Uterus (tissue), 4 donors: Measurements from ENCODE around the gene DUOX1. TPM values are rescaled to one million over a fixed set of nuclear protein-coding genes. Genes with fewer than 3 reads are reported as not detected.

Source experiments
- DNase-seq, 2 donors: peaks; one replicate each; pipeline ENCODE4 v3.0.0-alpha.2; 2019 to 2020
- H3K27ac ChIP-seq, 2 donors: fragments of 200-600 bp; sonication (generic); 1 replicate in 1 of 2; 2 replicates in 1 of 2; pipeline ENCODE4 v1.5.1; 2016 to 2018
- H3K27me3 ChIP-seq, 2 donors: fragments of 200-600 bp; sonication (generic); one replicate each; pipeline ENCODE4 v1.5.1; 2018 to 2019; ENCODE audit warnings: control low read depth in 1 of 2
- H3K36me3 ChIP-seq, 2 donors: fragments of 200-600 bp; sonication (generic); one replicate each; pipeline ENCODE4 v1.5.1; 2019; ENCODE audit warnings: control low read depth in 1 of 2
- H3K4me1 ChIP-seq, 2 donors: fragments of 200-600 bp; sonication (generic); one replicate each; pipeline ENCODE4 v1.5.1; 2018 to 2019; ENCODE audit warnings: control low read depth in 1 of 2
- H3K4me3 ChIP-seq, 2 donors: fragments of 200-600 bp; sonication (generic); 1 replicate in 1 of 2; 2 replicates in 1 of 2; pipeline ENCODE4 v1.5.1; 2018 to 2019; ENCODE audit warnings: mild to moderate bottlenecking in 1 of 2
- H3K9me3 ChIP-seq, 2 donors: fragments of 200-600 bp; sonication (generic); one replicate each; pipeline ENCODE4 v1.5.1; 2019; ENCODE audit warnings: control low read depth in 1 of 2
- POLR2A ChIP-seq, 2 donors: fragments of 450-650 bp; IDR thresholded peaks; one replicate each; pipeline ENCODE4 v1.6.1; 2016; ENCODE audit warnings: antibody characterized with exemption in 2 of 2, mild to moderate bottlenecking in 1 of 2, moderate library complexity in 1 of 2
- intact Hi-C: fragments of 100-400 bp; cut with DNase I; formaldehyde crosslinking; loops from one replicate; pipeline ENCODE4 v1.15.1; 2023; ENCODE audit warnings: low total_unique reads
- total RNA-seq, 4 donors: library from RNA; depleted of rRNA in 3 of 4; stranded (reverse); fragments of >200 nt in 3 of 4; gene quantifications; one replicate each; pipeline versions ENCODE4 v1.1.0 to v1.2.4, GENCODE V29; 2014 to 2023
- TF ChIP-seq, protein P1 (sequence below), 4 experiments: fragments of 200-600 bp in 2 of 4; fragments of 450-650 bp in 2 of 4; sonication (generic) in 2 of 4; IDR thresholded peaks; one replicate each; pipeline ENCODE4 v1.5.1; 2016 to 2019; ENCODE audit warnings: antibody characterized with exemption in 4 of 4, mild to moderate bottlenecking in 2 of 4, moderate library complexity in 1 of 4
- donor health status: DM: yes; HTN: yes; CAD: no.

DUOX1 gene
- total RNA-seq, 4 donors from 2014 or later, result 0.24 to 1.3 (median 0.26) TPM; not detected in 1

GRCh38 chr15:45143946-45144345 lies 14.2 kb downstream of the DUOX1 start:
- H3K9me3 ChIP-seq, result no peaks in the 10 kb centered on the region
- H3K4me3 ChIP-seq, result no peak overlapping the region
- no peaks in the 10 kb centered on the region for H3K27me3 ChIP-seq
- no peak overlapping the region for H3K27ac ChIP-seq
- no peaks in the 10 kb centered on the region for H3K4me1 ChIP-seq
- no peak for DNase-seq
- TF ChIP-seq, protein P1, sequence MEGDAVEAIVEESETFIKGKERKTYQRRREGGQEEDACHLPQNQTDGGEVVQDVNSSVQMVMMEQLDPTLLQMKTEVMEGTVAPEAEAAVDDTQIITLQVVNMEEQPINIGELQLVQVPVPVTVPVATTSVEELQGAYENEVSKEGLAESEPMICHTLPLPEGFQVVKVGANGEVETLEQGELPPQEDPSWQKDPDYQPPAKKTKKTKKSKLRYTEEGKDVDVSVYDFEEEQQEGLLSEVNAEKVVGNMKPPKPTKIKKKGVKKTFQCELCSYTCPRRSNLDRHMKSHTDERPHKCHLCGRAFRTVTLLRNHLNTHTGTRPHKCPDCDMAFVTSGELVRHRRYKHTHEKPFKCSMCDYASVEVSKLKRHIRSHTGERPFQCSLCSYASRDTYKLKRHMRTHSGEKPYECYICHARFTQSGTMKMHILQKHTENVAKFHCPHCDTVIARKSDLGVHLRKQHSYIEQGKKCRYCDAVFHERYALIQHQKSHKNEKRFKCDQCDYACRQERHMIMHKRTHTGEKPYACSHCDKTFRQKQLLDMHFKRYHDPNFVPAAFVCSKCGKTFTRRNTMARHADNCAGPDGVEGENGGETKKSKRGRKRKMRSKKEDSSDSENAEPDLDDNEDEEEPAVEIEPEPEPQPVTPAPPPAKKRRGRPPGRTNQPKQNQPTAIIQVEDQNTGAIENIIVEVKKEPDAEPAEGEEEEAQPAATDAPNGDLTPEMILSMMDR (IDR thresholded peaks at IDR 0.05), result no peak
- no peak for TF ChIP-seq POLR2A (IDR thresholded peaks at IDR 0.05)
- no peaks in the 10 kb centered on the region for H3K36me3 ChIP-seq
- intact Hi-C loops, result no loop called here

DNA sequence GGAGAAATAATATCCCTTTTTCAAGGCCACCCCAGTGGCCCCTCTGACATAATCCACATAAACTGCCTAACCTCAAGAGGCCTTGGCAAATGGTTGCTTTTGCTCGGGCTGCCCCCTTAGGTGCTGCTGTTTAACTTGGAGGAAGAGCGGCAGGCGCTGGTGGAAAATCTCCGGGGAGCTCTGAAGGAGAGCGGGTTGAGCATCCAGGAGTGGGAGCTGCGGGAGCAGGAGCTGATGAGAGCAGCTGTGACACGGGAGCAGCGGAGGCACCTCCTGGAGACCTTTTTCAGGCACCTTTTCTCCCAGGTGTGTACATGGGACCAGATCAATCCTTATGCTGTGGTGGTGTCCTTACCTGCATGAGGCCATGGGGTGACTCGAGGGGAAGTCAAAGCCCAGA lies 15.0 kb downstream of the DUOX1 start:
- no peaks in the 10 kb centered on the region for H3K4me1 ChIP-seq
- no peaks in the 10 kb centered on the region for H3K9me3 ChIP-seq
- no peaks in the 10 kb centered on the region for H3K27me3 ChIP-seq
- intact Hi-C loops, result no loop called here
- H3K4me3 ChIP-seq, result no peak overlapping the region
- no peak for DNase-seq
- H3K36me3 ChIP-seq, result no peaks in the 10 kb centered on the region
- no peak overlapping the region for H3K27ac ChIP-seq
- TF ChIP-seq, protein P1 (IDR thresholded peaks at IDR 0.05), result no peak
- no peak for TF ChIP-seq POLR2A (IDR thresholded peaks at IDR 0.05)

DNA sequence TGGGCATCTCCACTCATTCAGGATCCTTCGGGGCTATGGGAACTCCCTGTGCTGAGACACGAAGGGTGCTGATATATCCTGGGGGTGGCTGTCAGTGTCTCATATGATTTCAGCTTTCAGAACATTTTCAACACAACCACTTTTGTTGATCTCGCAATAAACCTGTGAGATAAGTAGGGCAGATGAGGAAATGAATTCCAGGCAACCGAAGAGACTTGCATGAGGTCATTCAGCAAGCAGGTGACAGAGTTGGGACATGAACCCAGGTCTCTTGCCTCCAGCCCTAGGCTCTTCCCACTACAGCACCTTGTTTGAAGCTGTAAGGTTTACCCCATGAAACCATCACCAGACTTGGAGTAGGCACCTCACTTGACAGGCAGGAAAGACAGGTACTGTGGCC lies 16.6 kb downstream of the DUOX1 start:
- H3K27ac ChIP-seq, result no peak overlapping the region
- no peaks in the 10 kb centered on the region for H3K4me1 ChIP-seq
- intact Hi-C loops, result no loop called here
- no peak for DNase-seq
- no peaks in the 10 kb centered on the region for H3K36me3 ChIP-seq
- H3K9me3 ChIP-seq, result no peaks in the 10 kb centered on the region
- no peak for TF ChIP-seq POLR2A (IDR thresholded peaks at IDR 0.05)
- TF ChIP-seq, protein P1 (IDR thresholded peaks at IDR 0.05), result no peak
- H3K27me3 ChIP-seq, result no peaks in the 10 kb centered on the region
- no peak overlapping the region for H3K4me3 ChIP-seq

DNA sequence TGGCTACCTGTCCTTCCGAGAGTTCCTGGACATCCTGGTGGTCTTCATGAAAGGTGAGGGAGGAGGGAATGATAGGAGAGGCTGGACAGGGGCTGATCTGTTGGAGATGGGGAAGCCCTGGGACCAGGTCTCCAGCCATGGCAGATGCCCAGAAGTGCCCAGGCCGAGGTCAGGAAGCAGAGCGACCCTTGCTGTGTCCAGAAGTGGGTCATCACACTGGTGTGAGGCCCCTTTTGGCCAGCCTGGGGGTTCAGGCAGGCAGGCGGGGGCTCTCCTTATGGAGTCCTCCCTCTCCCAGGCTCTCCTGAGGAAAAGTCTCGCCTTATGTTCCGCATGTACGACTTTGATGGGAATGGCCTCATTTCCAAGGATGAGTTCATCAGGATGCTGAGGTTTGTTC lies 17.8 kb downstream of the DUOX1 start:
- Histone ChIP-seq H3K27me3 (no peaks in the 10 kb centered on the region), H3K27ac (no peak overlapping the region), H3K36me3 (no peaks in the 10 kb centered on the region), H3K4me1 (no peaks in the 10 kb centered on the region), H3K4me3 (no peak overlapping the region), H3K9me3 (no peaks in the 10 kb centered on the region)
- intact Hi-C loops, result no loop called here
- TF ChIP-seq, protein P1 (IDR thresholded peaks at IDR 0.05), result no peak
- TF ChIP-seq POLR2A (IDR thresholded peaks at IDR 0.05), result no peak
- DNase-seq, result no peak

DNA sequence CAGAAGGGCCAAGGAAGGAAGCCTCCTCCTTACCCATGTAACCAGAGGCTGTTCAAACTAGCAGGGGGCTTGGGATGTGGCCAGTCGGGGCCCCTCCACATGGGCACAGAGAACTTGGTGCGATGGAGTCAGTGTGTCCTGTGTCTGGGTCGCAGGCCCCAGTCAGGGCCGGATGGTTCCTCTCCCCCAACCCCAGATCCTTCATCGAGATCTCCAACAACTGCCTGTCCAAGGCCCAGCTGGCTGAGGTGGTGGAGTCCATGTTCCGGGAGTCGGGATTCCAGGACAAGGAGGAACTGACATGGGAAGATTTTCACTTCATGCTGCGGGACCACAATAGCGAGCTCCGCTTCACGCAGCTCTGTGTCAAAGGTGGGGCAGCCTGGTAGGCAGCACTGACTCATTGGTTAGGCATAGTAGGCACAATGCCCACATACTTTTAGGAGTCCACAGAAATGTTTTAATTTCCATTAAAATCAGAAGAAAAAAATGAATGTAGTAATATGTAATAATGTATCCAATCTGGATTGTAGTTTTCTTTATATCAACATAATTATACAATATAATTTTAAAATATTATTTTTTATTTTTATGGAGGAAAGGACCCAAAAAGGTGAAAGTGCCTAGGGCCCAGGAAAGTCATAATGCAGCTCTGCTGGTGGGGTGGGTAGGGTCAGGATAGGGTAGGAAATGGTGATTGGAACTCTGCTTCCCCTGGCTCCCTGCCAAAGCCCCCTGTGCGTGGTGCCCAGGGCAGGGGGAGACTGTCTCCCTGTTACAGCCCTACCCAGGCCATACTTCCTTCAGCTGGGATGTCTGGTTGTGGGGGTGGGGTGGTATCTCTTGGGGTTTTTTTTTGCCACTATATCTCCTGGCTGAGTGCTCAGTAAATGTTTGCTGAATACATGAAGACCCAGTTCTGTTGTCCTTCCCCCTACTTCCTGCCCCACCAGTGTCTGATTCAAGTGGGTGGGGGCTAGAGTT lies 18.6 kb downstream of the DUOX1 start:
- Histone ChIP-seq H3K36me3 (no peaks in the 10 kb centered on the region), H3K4me3 (no peak overlapping the region), H3K9me3 (no peaks in the 10 kb centered on the region), H3K4me1 (no peaks in the 10 kb centered on the region), H3K27me3 (no peaks in the 10 kb centered on the region), H3K27ac (no peak overlapping the region)
- TF ChIP-seq, protein P1 (IDR thresholded peaks at IDR 0.05), result no peak
- TF ChIP-seq POLR2A (IDR thresholded peaks at IDR 0.05), result no peak
- DNase-seq, result no peak
- intact Hi-C loops, result no loop called here
